NCI-H2081 treated with DMSO at 0.1 percent for 48 hours (cell line): ENCODE results near the gene HSP90AB1.

Source experiments
- DNase-seq: peaks from one replicate; lab custom pipeline; 2025; lab: John Stamatoyannopoulos, UW

HSP90AB1 gene

DNA sequence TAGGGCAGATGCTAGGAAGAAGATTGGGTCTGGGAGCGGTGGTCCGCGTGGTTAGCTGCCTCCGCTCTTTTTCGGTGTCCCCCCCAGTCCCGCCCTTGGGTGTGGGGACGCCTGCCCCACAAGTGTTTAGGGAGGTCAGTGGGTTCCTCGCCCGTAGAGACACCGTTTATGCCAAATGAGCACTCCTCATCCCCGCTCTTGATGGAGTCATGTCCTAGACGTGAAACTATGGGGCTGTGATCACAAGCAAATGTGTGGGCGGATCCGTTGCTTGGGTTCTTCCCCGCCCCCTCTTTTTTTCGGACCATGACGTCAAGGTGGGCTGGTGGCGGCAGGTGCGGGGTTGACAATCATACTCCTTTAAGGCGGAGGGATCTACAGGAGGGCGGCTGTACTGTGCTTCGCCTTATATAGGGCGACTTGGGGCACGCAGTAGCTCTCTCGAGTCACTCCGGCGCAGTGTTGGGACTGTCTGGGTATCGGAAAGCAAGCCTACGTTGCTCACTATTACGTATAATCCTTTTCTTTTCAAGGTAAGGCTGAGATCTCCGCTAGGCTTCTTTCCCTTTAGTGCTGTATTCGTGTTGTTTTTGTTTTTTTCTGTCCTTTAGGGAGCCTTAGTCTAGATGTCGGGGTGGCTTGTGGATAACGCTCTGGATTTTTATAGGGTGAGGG lies at the start of gene HSP90AB1:
TSS of gene HSP90AB1 (plus strand) at position 439 of the 675 bp plus-strand sequence. CDS start 1,529 bp downstream, outside the sequence.
- DNase-seq: peak; percentile 75

DNA sequence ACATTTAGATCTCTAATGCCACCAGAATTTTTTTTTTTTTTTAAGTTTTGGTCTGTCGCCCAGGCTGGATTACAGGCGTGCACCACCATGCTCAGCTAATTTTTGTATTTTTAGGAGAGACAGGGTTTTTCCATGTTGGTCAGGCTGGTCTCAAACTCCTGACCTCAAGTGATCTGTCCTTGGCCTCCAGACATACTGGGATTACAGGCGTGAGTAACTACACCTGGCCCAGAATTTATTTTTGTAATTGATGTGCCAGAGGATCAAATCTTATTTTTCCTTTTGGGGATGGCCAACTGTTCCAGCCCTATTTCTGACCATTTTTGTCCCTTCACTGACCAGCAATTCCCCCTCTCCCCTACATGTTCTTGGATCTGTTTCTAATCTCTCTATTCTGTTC lies 48.2 kb upstream of the HSP90AB1 start:
- no peak for DNase-seq

DNA sequence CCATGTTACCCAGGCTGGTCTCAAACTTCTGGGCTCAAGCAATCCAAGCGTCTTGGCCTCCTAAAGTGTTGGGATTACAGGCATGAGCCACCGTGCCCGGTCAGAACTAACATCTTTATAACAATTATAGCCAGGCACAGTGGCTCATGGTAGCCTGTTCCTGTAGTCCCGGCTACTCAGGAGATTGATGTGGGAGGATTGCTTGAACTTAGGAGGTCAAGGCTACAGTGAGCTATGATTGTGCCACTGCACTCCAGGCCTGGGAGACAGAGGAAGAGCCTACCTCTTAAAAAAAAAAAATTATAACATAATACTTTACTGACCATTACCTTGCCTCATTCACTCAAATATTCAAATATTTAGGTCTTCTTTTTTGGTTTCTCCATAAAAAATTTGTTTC lies 47.0 kb upstream of the HSP90AB1 start:
- DNase-seq: no peak

DNA sequence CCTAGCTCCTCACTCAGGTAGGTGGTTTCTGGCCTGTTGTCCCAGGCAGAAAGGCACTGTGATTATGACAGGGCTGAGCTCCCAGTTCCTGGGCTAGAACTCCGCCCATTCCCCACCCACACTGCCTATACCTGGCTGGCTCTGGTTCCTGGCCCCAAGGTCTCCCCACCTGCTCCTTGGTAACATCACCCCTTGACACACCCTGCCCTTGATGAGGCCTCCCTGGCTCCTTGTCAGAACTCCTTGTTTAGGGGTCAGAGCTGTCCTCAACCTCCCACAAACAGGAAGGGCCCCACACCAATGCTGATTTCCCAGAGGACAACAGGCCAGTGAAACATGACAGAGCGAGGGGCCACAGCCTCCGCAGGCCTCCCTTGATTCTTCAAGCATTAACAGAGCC lies 45.7 kb upstream of the HSP90AB1 start:
- no peak for DNase-seq

DNA sequence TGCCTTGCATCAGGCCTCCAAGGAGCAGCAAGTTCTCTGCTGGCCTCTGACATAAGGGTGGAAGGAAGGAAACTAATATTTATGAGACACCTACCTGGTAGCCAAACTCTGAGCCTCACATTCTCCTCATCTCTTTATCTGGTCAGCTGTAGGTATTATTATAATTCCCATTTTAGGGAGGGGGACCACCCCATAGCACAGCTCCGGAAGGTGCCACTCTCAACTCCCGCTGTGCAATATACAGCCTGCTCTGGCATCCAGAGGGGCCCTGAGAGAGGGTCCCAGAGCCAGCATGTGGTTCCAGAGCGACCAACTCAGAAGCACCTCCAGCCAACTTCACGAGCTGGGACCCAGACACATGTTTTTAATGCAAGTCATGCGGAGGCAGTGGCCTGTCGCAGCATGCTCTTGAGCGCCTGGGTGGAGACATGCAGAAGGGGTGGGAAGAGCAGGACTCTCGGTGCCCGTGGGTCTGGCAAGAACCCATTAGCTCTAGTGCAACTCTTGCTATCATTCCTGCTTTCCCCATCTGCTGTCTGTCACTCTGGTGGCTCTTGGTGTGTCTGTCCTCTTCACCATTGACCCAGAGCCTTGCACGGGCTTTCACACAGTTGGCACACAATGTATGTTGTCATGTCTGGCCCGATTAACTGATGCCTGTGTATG lies 45.1 kb upstream of the HSP90AB1 start:
- DNase-seq: no peak

DNA sequence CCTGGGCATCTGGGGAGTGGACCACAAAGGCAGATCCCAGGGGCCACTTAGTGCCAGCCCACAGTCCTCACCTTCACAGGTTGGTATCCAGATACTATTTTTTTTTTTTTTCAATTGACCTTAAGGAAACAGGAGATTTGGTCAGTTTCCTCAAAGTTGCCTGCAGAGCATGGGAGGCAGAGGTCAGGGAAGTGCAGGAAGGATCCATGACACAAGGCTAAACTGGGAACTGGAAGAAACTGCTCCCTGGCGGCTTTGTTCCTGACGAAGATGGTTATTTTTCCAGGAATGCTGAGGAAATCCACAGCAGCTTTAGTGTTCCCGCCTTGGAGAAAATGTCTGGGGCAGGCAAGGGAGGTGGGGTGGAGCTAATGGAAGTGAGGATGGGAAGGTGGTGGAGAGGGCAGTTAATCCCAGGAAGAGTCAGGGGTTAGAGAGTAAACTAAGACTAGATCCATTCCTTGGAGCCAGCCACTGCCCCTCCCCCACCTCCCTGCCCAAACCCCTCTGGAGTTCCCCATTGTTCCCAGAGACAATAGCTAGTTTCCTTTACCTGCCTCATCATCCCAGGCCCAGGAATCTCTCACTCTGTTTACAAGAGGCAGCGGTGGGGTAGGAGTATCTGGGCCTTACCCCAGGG lies 44.4 kb upstream of the HSP90AB1 start:
- DNase-seq: no peak

DNA sequence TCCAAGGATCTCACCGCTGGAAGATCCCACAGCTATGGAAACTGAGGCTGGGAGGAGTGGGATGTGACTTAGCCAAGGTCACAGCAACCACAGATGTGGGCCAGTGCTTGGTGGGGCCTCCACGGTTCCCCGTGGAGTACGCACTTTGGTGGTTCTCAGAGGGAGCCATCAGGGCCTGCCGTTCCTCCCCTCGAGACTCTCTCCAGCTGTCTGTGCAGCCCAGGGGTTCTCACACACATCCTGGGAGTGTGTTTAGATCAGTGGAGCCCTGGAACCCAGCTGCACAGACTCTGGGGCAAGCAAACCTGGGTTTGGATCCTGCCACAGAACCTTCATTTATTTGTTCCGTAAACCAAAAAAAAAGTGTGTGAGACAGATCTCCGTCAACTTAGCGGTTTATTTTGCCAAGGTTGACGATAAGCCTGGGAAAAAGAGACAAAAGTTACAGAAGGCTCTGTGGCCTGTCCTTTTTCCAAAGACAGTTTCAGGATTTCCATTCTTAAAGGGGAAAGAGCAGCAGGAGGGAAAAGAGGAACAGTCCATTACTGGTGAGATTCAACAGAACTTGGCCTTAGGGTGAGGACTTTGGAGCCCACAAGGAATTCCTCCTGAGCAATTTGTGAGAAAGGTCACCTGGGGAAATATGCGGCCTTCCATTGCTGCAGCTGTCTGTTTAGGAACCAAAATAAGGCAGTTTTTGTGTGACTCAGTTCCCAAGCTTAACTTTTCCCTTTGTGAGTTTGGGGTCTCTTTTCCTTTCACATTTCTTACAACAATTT lies 43.7 kb upstream of the HSP90AB1 start:
- DNase-seq: no peak

DNA sequence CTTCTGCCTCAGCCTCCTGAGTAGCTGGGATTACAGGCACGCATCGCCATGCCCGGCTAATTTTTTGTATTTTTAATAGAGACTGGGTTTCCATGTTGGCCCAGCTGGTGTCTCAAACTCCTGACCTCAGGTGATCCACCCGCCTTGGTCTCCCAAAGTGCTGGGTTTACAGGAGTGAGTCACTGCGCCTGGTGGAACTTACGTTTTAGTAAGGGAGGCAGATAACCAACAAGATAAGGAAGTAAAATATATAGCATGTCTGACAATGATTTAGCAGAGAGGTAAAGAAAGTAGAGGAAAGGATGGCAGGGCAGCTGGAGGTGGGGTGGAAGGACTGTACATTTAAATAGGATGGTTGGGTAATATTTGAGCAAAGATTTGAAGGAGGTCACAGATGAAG lies 42.9 kb upstream of the HSP90AB1 start:
- no peak for DNase-seq

DNA sequence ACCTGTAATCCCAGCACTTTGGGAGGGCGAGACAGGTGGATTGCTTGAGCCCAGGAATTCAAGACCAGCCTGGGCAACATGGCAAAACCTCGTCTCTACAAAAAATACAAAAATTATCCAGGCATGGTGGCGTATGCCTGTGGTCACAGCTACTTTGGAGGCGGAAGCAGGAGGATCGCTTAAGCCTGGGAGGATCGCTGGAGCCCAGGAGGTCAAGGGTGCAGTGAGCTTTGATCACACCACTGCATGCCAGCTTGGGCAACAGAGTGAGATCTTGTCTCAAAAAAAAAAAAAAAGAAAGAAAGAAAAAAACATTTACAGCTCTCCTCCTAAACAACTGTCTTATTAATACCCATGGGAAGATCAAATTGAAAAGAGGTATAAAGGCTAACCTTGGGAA lies 38.9 kb upstream of the HSP90AB1 start:
- DNase-seq: no peak

DNA sequence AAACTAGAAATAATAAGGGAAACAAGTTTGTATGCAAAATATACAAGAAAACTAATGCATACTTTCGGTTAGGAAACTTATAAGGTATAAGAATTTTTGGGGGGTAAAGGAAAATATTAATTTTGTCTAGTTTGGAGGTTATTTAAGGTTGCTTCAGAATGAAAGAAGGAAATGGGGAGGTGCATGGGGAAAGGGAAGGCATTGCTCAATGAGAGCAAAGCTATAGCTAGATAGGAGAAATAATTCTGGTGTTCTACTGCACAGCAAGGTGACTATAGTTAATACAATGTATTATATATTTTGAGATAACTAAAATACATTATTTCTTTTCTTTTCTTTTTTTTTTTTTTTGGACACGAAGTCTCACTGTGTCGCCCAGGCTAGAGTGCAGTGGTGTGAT lies 35.6 kb upstream of the HSP90AB1 start:
- DNase-seq: no peak

DNA sequence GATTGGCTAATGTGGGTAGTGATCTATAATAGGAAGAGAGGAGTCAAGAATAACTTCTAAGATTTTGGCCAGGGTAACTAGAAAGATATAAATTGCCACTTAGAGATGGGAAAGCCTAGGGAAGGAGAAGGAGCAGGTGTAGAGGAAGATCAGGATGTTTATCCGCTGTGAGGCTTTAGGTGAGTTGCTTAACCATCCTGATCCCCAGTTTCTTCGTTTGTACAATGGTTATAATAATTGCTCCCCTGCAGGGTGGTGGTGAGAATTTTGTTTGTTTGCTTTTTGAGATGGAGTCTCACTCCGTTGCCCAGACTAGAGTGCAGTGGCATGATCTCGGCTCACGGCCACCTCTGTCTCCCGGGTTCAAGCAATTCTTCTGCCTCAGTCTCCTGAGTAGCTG lies 32.6 kb upstream of the HSP90AB1 start:
- DNase-seq: no peak

DNA sequence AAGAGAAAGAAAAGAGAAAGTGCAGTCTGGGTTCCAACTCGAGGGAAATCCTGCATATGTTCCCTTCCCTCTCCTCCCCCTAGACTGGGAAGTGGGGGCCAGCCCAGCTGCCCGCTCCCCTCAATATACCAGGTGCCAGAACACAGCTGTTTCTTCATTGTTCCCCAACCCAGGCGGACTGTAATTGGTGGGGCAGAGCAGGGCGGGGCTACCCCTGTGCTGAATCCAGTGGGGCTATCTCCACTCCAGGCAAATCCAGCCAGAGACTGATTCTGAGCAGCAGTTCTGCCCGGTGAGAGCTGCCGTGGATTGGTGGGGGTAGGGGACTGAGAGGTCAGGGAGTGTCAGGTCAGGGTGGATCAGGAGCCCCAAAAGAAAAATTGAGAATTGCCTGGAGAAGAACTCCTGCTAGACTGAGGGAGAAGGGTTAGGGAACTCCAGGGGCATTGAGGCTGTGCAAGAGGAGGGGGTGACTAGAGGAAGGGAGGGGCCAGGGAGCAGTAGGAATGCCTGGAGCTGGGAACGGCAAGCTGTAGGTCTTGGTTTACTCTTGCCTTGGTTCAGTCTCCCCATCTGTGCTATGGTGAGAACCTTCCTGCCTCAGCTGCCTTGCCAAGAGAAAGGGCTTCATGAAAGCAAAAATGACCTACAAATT lies 30.1 kb upstream of the HSP90AB1 start, which contains the start of gene MYMX:
TSS of gene MYMX (plus strand) at position 250 of the 655 bp plus-strand sequence. CDS start 546 bp downstream, outside the sequence.
- DNase-seq: no peak

DNA sequence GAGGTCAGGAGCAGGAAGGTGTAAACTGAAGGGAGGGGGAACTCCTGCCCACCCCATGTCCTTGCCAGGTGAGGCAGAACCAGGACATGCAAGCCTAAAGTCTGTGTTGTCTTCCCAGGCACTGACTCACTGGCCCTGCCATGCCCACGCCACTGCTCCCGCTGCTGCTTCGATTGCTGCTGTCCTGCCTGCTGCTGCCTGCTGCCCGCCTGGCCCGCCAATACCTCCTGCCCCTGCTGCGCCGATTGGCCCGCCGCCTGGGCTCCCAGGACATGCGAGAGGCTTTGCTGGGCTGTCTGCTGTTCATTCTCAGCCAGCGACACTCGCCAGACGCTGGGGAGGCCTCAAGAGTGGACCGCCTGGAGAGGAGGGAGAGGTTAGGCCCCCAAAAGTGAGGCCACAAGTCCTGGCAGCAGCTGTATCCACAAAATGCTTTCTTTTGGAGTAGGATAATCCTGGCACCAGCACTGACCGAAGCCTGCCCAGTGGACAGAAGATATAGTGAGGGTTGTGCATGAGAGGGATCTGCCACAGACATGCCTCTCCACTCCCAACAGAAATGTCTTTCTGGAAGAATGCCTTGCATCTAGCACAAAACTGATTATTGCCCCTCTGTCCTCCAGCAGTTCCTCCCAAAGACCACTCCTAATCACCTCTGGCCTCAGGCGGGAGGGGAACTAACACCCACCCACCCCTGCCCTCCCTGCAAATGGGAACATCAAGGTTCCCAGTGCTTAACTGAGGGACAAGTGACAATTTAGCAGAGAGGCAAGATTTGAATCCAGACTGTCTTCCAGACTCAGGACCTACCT lies 29.4 kb upstream of the HSP90AB1 start:
- DNase-seq: no peak

DNA sequence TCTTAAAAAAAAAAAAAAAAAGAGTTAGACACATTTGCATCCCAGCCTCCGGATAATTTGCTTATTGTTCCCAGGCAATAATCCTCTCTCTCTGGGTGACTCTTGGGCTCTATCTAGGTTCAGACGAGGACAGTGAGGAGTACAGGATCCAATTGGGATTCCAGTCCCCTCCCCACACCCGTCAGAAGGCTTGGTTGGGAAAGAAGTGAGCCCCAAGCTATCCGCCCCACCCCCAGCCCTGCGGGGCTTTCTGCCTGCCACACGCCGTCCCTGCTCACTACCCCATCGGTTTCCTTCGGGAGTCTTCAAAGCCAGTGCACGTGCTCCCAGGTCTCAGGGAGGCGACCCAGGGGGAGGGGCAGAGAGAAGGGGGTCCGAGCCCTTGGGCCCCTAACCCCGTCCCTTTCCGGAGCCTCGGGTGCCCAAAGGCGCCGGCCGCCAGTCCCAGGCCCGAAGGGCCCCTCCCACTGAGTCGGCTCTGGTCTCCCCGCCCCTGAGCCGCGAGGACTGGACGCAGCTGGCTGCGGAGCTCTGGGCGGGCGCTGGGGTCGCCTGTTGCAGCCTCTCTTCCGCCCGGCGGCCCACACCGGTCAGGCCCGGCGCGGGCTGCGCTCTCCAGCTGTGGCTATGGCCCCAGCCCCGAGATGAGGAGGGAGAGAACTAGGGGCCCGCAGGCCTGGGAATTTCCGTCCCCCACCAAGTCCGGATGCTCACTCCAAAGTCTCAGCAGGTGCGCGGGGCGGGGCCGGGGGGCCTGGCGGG lies 27.7 kb upstream of the HSP90AB1 start:
- DNase-seq: no peak

DNA sequence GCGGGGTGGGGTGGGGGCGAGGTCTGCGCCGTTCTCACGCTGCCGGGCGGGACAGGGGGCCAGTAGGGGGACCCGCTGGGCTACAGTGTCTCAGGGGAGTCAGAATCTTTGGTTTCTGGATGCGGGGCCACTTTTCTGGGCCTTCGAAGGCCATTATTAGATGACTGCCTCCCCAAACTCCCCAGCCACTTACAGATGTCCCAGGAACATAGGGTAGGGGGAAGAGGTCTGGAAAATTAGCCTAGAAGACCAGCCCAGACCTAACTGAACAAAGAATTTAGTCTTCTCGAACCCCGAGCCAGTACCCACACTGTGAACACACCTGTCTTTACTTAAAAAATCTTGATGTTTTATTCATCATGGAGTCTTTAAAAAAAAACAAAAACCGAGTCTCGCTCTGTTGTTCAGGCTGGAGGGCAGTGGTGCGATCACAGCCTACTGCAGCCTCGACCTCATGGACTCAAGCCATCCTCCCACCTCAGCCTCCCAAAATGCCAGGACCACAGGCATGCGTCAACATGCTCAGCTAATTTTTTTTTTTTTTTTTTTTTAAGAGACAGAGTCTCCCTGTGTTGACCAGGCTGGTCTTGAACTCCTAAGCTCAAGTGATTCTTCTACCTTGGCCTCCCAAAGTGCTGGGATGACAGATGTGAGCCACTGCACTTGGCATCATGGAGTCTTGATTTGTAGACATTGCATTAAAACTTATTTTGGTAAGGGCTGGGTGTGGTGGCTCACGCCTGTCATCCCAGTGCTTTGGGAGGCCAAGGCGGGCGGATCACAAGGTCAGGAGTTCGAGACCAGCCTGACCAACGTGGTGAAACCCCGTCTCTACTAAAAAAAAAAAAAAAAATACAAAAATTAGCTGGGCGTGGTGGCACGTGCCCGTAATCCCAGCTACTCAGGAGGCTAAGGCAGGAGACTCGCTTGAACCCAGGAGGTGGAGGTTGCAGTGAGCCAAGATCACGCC lies 26.8 kb upstream of the HSP90AB1 start:
- DNase-seq: no peak

DNA sequence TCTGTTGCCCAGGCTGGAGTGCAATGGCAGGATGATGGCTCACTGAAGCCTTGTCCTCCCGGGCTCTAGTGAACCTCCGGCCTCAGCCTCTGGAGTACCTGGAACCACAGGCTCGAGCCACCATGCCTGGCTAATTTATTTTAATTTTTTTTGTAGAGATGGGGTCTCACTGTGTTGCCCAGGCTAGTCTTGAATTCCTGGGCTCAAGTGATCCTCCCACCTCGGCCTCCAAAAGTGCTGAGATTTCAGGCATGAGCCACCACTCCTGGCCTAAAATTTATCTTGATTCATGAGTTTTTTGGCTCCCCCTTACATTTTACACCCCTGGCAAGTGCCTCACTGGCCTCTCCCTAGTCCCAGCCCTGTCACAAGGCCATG lies 26.0 kb upstream of the HSP90AB1 start:
- no peak for DNase-seq

DNA sequence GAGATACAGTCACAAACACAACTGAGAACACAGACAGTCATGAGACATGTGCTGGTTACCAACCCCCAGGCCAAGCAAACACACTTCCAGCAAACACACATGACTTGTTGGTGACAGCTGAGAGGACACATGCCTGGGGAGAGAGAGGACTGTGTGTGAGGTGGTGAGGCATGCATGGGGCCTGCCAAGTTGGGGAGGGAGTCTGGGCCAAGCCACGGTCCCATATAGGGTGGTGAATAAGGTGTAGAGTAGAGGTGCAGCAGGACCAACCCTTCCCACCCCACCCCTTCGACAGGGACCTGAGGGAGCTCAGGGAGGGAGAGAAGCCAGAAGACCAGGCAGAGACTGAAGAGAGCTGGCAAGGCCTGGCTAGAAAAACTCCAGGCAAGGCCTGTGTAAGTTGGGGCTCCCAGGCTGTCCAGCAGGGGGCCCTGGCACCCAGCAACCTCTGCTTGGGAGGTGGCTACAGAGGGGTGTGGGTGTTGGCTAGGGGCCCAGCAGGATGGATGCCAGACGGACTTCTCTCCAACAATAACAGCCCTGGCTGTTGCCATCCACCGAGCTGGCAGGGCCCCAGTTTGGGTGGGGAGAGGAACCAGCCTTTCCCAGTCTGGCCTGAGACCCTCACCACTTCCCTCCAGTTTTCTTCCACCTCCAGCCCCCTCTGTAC lies 25.5 kb upstream of the HSP90AB1 start:
- DNase-seq: no peak

DNA sequence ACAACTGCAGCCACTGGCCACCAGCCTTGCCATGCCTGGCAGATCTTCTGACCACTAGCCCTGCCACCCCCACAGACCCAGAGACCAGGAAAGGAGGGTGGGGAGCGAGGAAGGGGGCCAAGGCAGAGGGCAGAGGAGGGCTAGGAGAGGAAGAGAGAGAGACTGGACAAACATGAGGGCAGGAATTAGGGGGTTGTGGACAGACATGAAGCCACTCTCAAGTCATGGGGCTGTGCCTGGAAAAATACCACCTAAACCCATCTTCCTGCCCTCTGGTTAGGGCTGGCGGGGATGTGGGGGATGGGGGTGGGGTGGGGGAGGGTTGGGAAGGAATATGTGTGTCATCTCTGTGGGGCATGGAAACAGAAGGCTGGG lies 25.0 kb upstream of the HSP90AB1 start:
- no peak for DNase-seq
